SU-DHL-6 (cell line): ENCODE data around the gene HOXC10.

Experiments used
- EZH2phosphoT487 ChIP-seq: fragments of 200-600 bp; sonication (generic), shearing (Covaris generic); conservative IDR thresholded peaks from 2 replicates; pipeline ENCODE4 v1.6.1; 2018; ENCODE audit warnings: mild to moderate bottlenecking, antibody characterized with exemption, low read length, moderate library complexity, mixed read lengths
- TF ChIP-seq, protein P1 (sequence below): fragments of 200-600 bp; sonication (generic); IDR thresholded peaks from one replicate; pipeline ENCODE4 v1.5.1; 2017; ENCODE audit warnings: antibody characterized with exemption, mild to moderate bottlenecking, low read length, moderate library complexity; ENCODE audit not compliant: insufficient read depth, poor library complexity, severe bottlenecking

DNA sequence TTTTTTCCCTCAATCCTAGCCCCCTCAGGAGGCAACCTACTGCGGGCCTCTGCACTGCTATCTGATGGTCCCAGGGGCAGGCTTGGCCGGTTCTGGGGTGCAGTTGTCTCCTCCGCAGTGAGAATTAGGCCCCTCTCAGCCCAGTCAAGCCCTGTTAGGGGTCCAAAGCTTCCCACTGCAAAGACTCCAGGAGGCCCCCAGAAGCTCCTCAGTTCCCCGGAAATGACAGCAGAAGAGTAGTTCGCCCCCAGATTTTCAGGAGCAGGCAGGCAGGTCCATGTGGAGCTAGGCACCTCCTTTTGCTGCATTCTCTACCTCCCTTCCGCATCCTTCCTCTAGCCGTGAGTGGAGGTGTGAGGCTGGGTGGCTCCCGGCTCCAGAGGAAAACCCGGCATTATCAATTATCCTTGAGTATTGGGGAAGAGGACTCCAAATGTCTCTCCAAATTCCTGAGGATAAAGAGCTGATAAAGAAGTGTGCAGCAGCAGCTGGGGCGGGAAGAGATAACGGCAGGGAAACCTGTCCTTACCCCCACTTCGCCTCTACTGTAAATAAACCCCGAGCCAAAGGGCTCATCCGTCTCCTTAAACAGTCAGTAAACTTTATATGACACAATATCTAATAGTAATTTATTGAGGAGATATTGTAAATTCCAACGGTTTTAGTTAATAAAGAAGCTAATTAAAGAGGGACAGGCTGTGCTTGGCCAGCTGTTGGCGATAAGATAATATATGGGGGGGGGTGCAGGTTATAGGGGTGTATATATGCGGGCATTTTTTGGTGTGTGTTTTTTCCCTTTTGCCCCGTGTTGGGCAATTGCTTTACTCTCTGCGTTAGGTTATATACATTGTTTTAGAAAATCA, 30.9 kb upstream of the HOXC10 start:
- TF ChIP-seq, protein P1, sequence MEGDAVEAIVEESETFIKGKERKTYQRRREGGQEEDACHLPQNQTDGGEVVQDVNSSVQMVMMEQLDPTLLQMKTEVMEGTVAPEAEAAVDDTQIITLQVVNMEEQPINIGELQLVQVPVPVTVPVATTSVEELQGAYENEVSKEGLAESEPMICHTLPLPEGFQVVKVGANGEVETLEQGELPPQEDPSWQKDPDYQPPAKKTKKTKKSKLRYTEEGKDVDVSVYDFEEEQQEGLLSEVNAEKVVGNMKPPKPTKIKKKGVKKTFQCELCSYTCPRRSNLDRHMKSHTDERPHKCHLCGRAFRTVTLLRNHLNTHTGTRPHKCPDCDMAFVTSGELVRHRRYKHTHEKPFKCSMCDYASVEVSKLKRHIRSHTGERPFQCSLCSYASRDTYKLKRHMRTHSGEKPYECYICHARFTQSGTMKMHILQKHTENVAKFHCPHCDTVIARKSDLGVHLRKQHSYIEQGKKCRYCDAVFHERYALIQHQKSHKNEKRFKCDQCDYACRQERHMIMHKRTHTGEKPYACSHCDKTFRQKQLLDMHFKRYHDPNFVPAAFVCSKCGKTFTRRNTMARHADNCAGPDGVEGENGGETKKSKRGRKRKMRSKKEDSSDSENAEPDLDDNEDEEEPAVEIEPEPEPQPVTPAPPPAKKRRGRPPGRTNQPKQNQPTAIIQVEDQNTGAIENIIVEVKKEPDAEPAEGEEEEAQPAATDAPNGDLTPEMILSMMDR: no peak
- TF ChIP-seq EZH2phosphoT487: no peak
